HPDE6-E6E7 (cell line): Measurements from ENCODE around the gene PSMC5.

Experiments
- DNase-seq: peaks from one replicate; pipeline ENCODE4 v3.0.0; 2011; ENCODE audit warnings: missing footprints; ENCODE audit errors: extremely low spot score

The PSMC5 gene

GRCh38 chr17:63820963-63821561 lies 6.2 kb upstream of the PSMC5 start:
- no peak for DNase-seq

DNA sequence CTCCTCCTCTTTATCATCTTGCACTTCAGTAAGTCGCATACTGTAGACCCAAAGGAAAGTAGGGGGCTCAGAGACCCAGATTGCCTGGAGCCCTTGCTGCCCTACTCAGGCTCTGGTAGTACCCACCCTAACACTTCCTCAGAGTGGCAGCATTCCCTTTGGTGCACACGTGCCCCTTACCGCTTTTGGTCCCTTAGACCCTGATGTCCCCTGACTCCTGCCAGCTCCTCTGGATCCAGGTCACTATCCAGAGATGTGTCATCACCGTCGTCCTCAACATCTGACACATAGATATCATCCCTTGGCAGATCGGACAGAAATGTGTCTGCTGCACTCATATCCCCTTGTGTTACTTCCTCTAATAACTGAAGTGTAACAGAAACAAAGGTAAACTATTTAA lies 5.4 kb upstream of the PSMC5 start:
- DNase-seq: no peak

- no peak for DNase-seq
These were observed 4.7 kb upstream of the PSMC5 start for GRCh38 chr17:63822537-63822936.

DNA sequence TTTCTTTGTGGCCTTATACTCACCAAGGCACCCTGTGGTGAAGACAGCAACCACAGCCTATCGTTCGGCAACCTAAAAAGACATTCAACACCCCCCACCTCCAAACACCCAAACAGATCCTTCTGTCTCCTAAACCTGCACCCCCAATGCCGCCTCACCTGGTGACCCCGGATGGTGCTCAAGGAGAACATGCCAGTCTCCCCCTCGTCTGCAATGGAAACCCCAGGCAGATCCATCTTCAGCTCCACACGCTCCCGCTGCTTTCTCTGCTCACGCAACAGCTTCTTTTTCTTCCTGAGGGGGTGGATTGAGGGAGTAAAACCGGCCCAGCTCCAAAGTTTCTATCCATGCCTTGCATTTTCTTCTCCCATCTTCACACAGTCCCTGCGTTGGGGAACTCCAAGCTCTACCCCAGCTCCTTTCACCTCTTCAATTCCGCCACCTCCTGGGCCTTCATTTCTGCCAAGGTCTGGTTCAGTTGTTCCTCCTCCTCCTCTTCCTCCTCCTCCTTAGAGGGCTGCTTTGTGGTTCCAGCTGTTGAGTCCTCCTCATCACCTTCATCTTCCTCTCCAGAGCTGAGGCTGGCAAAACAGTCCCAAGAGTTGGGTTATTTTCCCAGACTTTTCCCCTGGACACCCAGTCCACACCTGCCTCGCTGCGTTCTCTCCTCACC lies 3.4 kb upstream of the PSMC5 start:
- DNase-seq: no peak

DNA sequence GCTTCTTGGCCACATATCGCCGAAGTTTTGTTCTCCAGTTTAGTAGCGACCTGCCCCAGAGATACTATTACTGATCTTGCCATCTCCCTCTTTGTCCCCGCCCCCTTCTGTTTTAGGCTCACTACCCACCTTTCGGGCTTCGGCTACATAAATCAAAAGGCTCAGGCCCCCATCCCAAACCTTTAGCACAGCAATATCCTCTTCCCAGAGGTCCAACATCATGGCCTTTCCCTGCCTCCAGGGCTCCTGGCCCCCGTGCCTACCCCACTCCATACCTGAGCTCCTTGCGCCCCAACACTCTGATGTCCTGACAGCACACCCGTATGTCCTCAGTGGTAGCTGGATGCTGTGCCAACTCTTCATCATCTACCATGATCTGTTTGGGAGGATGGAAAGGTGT lies 2.9 kb upstream of the PSMC5 start:
- DNase-seq: no peak

DNA sequence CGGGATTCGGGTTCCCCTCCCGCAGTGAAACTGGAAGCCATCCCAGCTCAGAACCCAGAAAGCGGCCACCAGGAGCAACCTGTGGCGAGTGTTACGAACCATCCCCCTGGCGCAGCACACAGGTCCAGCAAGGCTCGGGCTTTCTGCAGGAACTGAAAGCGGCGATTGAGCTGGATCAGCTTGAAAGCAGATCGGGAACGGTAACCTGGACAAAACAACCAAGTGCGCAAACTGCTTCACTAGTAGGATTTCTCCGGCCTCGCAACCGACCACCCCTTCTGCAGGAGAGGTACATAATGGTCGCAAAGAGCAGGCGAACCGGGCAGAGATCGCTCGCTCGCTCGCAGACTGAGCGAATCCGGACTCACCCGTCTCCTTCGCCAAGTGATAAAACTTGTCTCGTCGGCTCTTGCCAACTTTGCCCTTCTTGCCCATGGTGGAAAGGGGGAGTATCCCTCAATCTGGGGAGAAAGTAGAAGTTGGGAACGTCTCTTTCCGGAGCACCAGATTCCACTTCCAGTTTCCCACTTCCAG lies 696 bp upstream of the PSMC5 start:
- DNase-seq: peak; percentile 20

- DNase-seq: no peak
These were observed 580 bp downstream of the PSMC5 start for GRCh38 chr17:63827801-63828221.

DNA sequence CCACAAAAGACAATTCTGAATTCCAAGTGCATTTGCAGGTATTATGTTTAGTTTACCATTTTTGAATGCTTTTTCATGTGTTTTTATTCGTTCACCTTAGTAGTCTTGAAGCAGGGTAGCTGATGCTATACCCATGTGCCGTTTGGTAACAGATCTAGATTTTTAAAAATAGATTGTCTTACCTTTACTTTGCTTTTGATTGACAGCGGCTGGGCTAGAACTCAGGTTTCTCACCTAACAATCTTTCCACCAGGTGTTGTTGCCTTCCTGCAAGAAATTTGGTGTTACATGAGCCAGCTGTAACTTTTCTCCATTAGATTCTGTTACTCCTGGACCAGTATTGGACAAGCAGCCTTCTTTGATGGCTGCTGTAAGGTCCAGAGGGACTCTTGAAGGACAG lies 1.7 kb downstream of the PSMC5 start:
- no peak for DNase-seq

DNA sequence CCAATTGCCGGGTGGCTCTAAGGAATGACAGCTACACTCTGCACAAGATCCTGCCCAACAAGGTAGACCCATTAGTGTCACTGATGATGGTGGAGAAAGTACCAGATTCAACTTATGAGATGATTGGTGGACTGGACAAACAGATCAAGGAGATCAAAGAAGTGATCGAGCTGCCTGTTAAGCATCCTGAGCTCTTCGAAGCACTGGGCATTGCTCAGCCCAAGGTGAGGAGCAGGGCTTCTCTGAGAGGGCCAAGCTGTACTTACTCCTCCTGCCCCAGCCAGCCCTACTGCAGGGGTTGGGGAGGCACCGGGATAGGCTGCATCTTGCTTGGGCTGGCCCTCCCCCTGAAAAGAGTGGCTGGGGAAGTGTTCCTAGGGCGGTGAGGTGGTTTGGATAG lies 3.0 kb downstream of the PSMC5 start:
- DNase-seq: no peak

GRCh38 chr17:63830904-63831491 lies 3.8 kb downstream of the PSMC5 start:
- DNase-seq: no peak

- no peak for DNase-seq
These were observed 4.3 kb downstream of the PSMC5 start for GRCh38 chr17:63831505-63831904.

- DNase-seq: no peak
These were observed 4.8 kb downstream of the PSMC5 start for GRCh38 chr17:63832014-63832413.

DNA sequence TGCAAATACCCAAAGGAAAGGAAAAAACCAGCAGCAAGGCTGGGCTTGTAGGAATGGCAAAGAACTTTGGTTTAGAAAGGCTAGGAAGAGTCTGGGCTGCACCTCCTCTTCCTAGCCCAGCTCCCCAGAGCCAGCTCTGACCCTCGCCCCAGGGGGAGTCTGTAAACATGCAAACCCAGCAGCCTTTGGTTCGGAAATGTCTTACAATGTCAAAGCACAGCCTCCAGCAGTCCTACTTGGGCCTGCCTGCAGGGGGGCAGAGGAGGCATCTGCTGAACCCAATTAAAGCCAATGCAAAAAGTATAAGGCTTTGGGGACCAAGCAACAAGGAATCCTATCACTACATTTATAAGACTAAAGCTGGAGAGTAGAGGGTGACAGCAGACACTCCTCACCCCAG lies 5.2 kb downstream of the PSMC5 start:
- no peak for DNase-seq

DNA sequence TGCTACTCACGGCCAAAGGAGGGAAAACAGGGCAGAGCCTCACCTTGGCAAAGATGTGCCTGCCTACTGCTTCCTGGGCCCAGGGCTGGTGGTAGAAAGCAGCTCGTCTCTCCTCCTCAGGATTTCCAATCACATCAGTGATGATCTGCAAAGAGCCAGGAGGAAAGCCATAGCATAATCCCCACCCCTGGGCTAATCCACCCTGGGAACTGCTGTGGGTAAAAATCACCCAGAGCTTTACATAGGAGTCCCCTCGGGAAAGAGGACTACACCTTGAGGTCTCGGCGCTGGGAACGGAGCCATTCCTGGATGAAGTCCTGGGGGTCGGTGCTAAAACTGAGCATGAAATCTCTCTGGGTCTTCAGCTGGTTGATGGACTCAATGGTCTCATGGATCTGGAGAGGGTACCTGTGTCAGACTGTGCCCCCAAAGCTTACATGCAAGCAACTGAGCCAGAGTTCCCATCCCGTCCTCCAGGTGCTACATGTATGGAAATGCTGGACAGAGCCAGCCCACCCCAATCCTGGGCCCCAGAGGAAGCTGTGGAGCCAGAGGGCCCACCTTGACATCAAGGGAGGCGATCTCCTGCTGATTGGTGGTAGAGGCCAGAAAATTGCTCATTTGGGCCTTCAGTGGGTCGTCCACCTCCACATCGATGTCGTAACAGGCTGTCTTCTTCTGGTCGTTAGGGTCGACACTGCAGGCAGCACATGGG lies 6.0 kb downstream of the PSMC5 start:
- DNase-seq: no peak

- no peak for DNase-seq
These were observed 6.6 kb downstream of the PSMC5 start for GRCh38 chr17:63833741-63834373.

DNA sequence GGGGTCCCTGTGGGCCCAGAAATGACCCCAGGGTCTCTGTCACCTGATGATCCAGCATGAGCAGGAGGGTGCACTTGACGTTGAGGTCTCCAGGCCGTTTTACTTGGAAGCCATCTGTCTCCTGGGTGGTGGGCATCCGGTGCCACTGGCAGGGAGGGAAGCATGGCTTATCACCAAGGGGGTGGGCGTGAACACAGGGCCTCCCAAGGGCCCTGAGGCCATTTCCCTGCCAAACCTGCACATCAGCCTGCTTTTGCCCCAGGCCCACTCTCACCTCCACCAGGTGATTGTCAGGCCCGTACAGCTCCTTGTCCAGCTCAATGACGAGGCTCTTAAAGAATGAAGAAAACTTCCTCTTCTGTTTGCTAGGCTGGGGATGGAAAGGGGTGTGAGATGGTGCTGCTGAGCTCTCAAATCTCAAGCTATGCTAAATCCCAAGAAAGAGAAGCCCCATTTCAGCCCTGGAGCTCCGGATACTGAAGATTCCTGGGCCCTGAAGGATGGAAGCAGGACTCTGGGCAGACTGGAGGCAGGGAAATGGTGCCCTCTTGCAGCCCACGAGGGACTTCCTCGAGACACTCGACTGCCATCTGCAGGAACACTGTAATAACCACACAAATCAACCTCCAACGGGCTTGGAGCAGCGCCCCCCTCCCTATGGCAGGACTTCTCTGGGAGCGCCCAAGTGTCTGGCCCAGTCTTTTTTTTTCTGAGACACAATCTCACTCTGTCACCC lies 7.4 kb downstream of the PSMC5 start:
- peak; percentile 63 for DNase-seq

DNA sequence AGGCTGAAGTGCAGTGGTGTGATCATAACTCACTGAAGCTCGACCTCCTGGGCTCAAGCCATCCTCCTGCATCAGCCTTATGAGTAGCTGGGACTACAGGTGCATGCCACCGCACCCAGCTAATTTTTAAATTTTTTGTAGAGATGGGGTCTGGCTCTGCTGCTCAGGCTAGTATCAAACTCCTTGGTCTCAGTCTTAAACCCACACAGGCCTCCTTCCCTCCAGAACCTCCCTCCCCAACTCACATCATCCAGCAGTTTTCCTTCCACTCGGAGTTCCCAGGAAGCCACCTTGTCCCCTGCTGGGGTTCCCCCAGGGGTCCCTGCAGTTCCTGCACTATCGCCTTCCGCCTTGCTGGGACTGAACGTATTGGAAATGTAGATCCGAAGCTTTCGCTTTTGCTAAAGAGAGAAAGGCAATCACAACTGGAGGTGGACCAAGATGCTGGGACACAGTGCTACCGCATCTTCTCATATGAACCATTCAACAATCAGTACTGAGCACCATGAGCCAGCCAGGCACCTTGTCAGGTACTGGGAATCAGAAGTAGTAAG lies 8.0 kb downstream of the PSMC5 start:
- DNase-seq: no peak

DNA sequence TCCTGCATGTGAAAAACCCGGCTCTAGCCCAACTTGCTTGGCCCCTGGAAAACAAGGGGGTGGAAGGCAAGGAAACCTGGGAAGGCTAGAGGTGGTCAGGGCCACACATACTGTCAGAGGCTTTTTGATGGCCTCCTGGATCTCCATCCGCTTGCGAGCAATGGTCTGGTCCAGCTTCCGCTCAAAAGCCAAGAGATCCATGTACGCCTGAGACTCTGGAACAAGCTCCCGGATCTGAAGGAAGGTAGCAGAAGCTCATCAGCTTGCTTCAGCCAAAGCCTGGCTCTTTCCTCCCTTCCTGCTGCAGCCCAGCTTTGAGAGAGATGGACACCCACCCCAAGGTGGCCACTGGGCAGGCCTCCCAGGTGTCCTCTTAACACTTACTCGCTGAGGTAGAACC lies 9.6 kb downstream of the PSMC5 start:
- no peak for DNase-seq

GRCh38 chr17:63837480-63837879 lies 10.2 kb downstream of the PSMC5 start:
- DNase-seq: no peak

DNA sequence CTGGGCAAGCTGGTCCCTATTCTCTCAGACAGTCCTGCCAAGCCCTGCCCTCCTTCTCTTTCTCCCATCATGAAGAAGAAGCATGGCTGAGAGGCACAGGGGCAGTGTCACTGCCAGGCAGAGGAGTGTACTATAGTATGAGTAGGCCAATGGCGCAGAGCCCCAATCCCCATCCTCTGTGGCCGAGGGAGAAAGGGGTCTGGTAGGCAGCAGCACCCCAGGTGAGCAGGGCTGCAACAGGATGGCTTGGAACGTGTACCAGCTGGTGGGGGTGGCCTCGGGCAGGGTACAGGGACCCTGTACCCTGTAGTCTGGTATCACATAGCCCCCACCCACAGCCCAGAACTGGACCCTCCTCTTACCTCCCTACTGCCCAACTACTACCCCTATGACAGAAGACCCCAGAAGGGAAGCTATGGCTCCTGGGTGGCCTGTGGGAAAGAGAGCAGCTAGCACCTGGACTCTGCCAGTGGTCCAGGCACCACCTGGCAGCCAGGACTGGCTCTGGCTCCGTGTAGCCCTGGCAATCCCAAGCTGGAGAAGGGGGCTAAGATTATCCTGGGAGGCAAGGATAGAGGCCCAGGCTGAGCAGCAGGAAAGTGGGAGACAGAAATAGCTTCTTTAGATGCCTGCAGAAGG lies 10.8 kb downstream of the PSMC5 start:
- DNase-seq: no peak
